HG03442 (cell line): ENCODE results near the gene ANKRD6.
"Not testable (repeated sequence)": the region's sequence is repeated elsewhere in the genome, so short reads cannot be mapped to it uniquely, and the experiment has no call there.

Experiments
- ATAC-seq: cut with Tn5 transposase; IDR thresholded peaks from one replicate; pipeline ENCODE4 v1.9.1; 2021; ENCODE audit warnings: mild to moderate bottlenecking, moderate library complexity; ENCODE audit not compliant: unreplicated experiment

The ANKRD6 gene

DNA sequence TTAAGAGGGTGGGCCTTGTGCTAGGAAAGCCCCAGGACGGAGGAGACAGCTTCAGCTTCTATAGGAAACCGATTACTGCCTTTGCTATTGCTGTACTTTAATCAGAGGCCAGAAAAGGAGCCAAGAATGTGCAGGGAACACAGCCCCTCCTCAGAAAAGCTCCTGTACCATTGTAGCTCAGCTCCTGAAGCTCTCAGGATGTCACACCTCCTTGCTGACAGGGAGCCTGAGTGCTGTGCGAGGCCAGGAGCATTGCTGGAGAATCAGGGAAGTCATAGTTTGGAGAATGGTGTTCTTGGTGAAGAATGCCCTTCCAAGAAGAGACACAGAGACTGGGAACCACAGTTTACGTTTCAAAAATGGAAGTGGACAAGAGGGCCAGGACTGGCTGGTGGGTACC, 158.8 kb downstream of the ANKRD6 start:
- ATAC-seq, result no peak

DNA sequence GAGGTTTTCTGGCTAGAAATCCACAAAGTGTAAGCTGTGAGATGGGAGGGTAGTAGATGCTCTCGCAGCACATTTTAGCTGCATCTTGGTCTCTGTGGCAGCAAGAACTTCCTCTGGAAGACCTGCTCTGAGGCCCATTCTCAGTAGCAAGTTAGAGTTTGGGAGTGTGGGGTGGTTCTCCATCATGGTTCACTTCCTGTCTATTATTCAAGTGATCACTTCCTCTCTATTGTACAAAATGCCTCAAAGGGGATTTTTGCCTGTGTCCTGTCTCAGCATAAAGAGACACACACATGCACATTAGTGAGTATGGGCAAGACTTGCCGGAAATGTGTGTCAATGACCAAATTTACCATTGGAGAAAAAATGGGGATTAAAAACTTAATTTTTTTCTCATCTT, 163.1 kb downstream of the ANKRD6 start:
- ATAC-seq, result peak; percentile 90

DNA sequence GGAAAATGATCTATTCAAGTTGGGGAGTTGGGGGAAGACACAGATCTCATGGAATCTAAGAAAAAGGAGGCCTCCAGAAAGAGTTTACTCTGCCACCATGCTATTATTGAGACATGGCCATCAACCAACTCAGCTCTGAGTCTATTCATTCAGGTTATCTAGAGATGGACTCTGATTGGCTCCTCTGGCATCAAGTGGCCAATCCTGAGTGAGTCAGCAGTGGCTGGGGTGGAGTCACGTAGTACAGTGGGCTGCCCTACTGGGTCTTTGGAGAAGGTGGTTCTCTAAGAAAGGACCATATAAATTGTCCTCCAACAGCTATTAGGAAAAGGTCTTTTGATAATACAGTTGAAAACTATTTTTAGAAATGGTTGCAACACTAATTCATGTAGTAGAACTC, 163.5 kb downstream of the ANKRD6 start:
- no peak for ATAC-seq

DNA sequence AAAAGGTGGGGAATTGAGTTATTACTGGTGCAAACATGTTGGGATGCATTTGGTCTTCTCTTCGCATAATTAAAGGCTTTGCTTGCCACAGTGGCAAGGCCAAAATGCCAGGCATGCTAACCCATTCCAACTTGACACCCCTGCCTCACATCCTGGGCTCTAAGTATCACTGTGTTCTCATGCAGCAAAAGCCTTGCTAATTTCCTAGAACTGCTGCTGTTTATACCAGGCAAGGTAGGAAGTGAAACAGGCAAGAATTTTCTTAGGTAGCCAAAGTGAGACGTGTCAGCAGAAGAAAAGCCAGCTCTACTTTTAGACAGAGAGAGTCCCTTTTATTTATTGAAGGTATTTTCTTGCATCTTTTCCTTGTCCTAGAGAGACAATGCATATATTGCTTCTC, 164.4 kb downstream of the ANKRD6 start:
- ATAC-seq, result no peak

DNA sequence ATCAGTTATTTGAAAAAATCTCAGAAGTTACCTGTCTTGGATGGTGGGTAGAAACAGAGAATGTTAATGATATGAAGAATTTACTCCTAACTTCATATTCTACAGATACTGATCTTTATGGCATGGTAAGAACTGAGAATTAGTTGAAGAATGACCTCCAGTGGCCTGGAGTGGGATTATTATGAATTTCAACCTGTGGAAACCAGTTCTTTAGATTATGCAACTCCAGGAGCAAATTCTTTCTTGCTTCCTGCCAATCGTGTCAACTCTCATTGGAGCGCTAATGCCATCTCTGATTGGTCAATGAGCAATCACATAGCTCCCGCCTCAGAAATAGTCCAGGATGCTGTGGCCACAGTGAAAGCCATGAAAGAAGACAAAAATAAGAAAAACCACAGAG, 165.0 kb downstream of the ANKRD6 start:
- no peak for ATAC-seq

DNA sequence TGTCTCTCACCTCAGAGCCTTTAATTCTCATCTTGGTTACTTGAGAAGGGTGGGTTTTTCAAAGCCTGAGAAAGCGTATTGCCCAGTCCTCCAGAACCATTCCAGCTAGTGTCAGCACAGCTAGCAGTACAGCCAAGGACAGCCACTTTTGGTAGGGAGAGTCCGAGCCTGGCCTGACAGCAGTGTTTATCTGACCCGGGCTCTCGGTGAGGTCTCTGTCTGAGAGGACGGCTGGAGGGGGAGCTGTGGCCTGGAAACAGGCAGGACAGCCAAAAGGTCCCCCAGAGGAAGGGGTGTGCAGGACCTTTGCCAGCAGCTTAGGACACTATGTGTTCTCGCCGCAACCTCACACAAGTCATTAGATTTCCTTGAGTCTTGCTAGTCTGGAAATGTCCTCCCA, 166.8 kb downstream of the ANKRD6 start:
- ATAC-seq, result no peak

DNA sequence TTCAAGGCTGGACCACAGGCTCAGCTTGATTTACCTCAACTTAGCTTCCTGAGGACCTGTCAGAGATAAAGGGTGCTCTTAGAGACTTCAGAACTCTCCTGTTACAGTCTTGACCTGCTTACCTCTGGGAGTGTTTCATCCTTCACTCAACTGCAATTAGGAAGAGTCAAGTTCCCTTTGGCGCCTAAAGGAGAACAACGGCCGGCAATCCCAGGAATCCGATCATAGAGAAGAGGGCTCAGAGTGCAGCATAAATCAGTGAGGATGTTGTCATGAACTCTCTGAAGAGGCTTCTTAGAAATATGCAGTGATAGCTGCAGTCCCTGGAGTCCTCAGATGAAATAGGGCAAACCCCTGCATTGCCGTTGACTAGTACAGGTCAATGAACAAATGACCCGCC, 169.2 kb downstream of the ANKRD6 start:
- ATAC-seq, result no peak

DNA sequence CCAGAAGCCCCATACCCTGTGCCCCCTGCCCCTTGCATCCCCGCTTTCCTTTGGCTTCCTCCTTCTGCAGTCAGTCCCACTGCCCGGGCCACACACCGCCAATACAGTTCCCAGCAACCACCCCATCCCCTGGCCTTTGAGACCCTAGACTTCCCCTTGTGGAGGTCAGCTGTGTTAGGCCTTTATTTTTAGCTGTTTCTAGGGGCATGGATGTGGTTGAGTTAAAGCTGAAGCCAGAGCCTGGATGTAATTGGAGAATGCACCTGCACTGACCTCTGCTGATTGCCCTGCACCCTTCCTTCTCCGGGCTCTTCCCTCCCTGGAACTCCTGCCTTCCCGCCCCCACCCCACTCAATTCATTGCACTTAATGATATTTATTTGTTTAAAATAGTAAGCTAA, 171.7 kb downstream of the ANKRD6 start:
- ATAC-seq, result no peak

DNA sequence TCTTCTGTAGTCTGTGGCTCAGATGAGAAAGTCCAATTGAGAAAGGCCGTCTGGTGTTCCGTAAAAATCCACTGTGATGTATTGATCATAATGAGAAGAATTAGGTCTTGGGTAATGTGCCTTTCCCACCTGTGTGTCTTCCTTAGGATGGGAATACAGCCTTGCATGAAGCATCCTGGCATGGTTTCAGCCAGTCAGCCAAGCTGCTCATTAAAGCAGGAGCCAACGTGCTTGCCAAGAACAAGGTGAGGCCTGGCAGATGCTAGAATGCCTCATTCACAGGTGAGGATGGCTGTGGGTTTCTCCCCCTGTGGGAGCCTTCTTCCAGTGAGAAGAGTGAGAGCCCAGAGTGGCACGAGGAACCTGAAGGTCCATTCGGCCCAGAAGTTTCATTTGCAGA, 172.9 kb downstream of the ANKRD6 start:
- no peak for ATAC-seq

DNA sequence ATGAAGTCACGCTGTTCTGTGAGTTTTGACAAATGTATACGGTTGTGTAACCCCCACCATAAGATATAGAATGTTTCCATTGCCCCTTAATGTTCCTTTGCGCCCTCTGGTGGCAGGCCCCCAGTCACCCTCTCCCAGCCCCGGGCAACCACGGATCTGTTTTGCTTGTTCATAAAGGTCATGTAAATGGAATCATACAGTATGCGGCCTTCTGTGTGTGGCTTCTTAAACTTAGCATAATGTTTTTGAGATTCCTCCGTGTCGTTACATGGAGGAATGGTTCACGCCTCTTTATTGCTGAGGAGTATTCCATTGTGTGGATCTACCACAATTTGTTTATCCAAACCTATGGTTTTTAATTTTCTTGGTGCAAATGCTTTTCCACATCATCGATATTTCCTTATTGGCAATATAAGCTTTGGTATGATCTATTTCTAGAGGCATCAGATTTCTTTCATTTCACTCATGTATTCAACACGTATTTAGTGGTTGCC, 177.2 kb downstream of the ANKRD6 start:
- no peak for ATAC-seq

DNA sequence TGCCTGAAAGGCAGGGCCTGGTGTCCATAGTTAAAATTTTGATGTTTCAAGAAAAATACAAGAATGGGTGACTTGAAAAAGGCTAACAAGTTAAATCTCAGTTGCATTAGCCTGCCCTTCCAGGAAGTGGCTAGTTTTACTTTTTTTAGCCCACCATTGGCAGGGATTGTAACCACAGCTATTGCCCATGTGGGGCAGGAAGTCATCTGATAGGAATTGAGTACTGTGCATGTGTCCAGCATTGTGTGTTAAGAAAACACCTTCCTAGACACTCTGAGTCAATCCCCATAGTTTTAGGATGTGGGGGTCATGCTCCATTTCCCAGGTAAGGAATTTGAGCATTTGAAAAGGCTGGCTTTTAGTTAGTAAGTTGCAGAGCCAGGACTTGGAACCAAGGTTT, 178.7 kb downstream of the ANKRD6 start:
- ATAC-seq, result no peak

DNA sequence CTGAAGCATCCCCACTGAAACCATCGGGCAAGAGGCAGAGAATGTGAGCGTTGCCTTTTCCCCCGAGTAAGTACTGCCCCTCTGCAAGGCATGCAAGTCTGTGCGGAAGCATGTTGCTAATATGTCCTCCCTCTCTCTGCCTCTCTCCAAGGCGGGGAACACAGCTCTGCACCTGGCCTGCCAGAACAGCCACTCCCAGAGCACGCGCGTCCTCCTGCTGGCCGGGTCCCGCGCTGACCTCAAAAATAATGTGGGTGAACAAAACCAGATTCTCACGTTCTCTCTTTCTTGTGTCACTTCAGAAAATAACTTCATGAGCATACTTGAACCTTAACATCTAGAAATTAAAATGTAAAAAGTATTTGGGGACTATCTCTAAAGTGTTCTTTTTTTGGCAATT, 179.2 kb downstream of the ANKRD6 start:
- no peak for ATAC-seq

DNA sequence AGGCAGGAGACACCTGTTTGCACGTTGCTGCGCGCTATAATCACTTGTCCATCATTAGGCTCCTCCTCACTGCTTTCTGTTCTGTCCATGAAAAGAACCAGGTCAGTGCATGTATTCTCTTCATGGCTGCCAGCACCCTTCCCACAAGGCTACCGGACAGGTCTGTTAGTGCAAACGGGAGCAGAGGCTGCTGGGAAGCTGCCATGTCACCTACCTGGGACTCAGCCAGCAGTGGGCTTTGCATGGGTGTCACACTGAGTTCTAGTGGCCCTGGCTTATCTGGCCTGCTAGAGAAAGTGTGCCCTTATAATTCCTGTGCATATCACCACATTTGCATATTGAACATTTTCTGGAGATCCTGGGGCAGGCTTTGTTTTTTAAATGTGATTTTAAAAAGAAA, 180.8 kb downstream of the ANKRD6 start:
- ATAC-seq, result no peak

DNA sequence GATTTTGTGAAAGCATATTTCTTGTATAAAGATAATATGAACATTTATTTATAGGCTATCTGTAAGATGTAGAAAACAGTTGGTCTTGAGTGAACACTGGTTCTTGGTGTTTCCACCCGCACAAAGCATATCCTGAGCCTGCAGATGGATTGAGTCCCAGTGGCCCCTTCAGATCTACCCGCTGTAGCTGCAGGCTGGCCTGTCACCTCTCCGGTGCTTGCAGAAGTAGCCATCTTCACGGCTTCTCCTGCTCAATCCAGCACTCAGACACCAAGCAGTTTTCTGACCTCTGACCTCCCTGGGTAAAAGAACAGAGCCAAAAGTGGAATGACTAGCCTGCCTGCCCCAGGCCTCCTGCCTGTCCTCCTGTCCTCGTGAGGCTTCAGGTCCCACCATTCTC, 182.9 kb downstream of the ANKRD6 start:
- ATAC-seq, result no peak

DNA sequence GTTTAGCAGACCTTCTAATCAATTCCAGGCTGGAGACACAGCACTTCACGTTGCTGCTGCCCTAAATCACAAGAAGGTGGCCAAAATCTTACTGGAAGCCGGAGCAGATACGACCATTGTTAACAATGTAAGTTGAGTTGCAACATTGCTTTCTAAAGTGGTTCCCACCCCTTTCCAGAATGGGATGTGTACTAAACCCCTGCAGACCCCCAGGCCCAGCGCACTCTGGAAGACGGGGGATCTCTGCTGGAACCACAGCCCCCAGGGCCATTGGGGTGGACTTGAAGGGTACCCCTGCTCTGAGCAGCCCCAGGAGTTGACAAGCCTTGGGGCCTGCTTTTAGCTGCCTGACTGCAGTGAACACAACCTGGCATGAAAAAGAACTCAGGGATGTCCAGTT, 183.6 kb downstream of the ANKRD6 start:
- no peak for ATAC-seq

DNA sequence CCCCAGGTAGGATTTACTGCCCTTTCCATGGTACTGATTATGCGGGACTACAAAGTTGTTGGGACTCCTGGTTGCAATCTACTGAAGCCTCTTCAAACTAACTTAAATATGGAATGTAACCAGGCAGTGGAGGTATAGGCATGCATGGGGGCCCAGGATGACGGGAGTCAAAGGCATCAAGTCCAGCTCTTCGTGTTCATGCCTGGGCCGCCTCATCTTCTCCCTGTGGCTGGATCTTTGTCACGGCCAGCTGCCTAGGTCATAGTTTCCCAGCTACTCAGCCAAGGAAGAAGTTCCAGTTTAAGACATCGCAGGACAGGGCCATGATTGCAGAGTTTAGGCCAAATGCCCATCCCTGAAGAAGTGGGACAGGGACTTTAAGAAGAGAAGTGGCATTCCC, 185.1 kb downstream of the ANKRD6 start:
- ATAC-seq, result no peak

DNA sequence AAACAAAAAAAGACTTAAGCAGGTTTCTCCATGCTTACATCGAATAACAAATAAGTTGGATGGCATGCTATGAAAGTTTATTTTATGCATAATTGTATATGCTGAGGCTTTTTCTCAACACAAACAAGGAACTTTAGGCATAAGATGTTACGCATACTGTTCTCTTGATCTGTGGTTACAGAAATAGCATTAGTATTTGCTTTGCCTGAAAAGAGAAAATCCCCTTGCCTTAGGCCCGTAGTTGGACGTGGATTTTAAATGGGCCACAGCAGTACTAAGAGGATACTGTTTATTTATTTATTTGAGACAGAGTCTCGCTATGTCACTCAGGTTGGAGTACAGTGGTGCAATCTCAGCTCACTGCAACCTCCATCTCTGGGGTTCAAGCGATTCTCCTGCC, 186.6 kb downstream of the ANKRD6 start:
- ATAC-seq, result no peak

DNA sequence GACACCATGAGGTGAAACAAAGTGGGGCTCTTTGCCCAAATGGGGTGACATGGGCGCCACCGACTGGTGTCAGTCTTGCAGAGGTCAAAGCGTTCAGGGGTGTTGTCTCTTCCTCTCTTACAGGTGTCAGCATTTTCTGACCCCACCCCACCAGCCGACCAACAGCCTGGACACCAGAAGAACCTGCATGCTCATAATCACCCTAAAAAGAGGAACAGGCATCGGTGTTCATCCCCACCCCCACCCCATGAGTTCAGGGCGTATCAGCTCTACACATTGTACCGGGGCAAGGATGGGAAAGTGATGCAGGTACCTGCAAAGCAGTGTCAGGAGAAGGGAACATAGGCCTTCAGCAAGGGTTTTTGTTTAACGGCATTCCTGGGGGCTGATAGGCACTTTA, 190.8 kb downstream of the ANKRD6 start:
- no peak for ATAC-seq

DNA sequence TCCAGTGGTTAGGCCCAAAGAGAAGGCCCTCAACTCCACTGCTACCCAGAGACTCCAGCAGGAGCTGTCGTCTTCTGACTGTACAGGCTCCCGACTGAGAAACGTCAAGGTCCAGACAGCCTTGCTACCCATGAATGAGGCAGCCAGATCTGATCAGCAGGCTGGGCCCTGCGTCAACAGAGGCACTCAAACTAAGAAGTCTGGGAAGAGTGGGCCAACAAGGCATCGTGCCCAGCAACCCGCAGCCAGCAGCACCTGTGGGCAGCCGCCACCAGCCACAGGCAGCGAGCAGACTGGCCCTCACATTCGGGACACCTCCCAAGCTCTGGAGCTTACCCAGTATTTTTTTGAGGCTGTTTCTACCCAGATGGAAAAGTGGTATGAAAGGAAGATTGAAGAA, 197.5 kb downstream of the ANKRD6 start:
- ATAC-seq, result no peak

DNA sequence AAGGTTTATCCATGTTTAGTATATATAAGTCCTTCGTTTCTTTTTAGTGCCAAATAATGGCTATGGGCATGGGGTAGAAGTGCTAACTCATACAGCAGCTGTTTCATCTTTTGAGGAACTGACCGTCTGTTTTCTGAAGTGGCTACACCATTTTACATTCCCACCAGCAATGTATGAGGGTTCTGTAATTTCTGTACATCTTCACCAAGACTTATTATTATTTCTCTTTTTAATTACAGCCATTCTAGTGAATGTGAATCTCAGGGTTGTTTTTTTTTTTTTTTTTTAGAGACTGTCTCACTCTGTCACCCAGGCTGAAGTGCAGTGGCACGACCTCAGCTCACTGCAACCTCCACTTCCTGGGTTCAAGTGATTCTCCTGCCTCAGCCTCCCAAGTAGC, 203.5 kb downstream of the ANKRD6 start:
- ATAC-seq, result not testable (repeated sequence)

DNA sequence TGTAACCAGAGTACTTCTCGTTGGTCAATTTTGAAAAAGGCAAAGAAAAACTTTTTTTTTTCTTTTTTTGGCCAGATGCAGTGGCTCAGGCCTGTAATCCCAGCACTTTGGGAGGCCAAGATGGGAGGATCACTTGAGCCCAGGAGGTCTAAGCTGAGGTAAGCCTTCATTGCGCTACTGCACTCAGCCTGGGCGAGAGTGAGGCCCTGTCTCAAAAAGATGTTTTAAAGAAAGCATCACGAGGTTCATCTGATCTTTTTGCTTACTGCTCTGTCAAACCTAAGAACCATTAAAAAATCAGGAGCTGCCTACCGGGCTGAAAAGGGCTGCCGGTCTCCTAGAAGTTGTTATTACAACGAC, 205.0 kb downstream of the ANKRD6 start:
- ATAC-seq, result peak; percentile 4

DNA sequence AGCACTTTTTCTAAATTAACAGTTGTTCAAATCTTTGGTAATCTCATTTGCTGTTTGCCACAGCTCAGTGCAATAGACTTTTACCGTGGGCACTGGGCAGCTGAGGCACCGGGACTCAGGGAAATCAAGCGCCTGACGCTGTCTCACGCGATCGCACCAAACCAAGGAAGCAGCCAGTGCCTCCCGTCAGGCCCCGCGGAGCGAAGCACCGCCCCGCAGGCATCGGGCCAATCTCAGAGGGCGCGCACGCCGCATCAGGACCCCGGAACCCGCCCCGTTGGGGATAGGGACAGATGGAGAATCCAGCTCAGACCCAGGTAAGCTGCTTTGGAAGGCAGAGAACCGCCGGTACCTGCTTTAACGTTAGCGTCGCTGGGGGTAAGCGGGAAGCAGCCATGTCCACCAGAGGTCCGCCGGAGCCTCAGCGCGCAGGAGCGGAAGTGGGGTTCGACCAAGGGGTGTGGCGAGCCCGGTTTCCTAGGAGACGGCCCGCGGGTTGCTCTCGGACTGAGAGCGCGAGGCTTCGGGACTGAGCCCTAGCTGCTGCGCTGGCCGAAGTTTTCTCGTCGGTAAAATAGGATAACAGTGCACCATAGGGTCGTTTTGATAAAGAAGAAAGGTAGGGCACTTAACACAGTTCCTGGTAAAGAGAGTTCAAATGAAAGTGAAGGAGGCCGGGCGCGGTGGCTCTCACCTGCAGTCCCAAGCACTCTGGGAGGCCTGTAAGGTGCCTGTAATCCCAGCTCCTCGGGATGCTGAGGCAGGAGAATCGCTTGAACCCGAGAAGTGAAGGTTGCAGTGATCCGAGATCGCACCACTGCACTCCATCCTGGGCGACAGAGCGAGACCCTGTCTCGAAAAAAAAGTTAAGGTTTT, 205.6 kb downstream of the ANKRD6 start, which contains the start of gene LYRM2:
TSS of gene LYRM2 (minus strand) at position 428 of the 876 bp plus-strand sequence. CDS start at position 397, 31 bp downstream.
- ATAC-seq, result peak; percentile 98

DNA sequence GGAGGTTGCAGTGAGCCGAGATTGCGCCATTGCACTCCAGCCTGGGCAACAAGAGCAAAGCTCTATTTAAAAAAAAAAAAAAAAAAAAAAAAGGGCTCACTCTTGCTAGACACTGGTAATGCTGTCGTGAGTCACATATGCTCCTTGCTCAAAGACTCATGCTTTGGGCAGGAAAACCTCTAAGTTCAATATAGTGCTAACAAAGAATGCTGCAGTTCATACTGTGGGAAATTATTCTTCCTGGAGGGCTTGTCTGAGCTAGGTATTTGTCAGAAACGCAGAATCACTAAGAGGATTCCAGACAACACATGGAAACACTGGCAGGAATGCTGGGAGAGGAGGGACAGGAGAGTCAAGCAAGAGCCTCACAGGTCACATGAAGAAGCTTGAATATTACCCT, 207.9 kb downstream of the ANKRD6 start:
- ATAC-seq, result no peak
